ENCODE data around the gene FOXRED2.

The FOXRED2 gene

GRCh38 chr22:36514766-36515165 is 7.9 kb upstream of the FOXRED2 start:
- no peak for DNase-seq

DNA sequence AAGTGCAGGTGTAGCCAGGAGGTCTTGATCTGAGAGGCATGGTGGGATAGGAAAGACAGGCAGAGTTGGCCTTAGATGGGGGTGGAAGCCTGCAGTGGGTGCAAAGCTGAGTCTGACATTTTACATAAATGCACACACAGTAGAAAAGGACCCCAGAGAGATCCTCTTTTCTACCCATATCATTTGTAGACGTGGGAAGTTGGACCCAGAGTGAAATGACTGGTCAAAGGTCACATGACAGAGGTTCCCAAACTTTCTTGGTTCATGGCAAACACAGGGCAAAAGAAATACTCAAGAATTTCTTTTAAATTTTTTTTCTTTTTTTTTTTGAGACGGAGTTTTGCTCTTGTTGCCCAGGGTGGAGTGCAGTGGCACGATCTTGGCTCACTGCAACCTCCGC is 6.2 kb upstream of the FOXRED2 start:
- no peak for DNase-seq

GRCh38 chr22:36512333-36512732 is 5.5 kb upstream of the FOXRED2 start:
- DNase-seq, result no peak

DNA sequence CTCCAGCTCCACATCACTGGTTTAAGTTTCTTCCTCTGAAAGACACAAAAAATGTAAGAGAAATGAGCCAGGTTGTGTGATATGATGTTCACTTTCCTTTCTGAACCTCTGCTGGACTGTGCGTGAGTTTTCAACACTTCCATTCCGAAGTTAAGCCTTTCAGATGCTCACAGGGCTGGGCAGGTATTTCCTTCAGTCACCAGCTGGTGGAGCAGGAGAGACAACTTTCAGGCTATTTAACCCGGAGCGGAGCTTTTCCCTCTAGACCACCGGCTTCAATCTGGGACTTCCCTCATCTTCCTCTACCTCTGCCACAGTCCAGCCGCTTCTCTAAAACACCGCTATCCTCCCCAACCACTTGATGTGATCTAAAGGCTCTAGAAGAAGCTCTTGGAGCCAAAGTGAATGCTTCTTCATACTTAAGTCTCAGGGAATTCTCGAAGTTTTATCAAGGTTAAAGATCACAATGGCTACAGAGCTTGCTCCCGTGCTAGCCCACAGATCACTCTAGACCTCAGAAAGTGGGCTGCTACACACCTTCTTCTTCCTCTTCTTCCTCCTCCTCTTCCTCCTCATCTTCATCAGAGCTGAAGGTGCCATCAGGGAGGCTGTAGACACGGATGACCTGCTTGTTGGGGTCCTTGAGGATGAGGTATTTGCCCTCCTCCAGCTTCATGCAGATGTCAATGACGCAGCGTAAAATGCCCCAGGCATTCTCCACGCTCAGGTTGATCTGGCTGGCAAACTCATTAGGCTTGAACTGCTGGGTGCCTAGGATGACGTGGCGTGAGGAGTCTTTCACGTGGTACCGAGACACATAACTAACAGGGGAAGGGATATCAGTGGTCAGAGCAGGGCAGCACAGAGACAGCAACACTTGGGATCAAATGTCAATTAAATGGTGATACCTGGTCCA is 4.4 kb upstream of the FOXRED2 start:
- peak; percentile 86 for DNase-seq

GRCh38 chr22:36510384-36510783 is 3.5 kb upstream of the FOXRED2 start:
- no peak for DNase-seq

- DNase-seq, result no peak
These were observed 724 bp upstream of the FOXRED2 start for GRCh38 chr22:36507518-36508010.

GRCh38 chr22:36505998-36506635 is 723 bp downstream of the FOXRED2 start:
- no peak for DNase-seq

DNA sequence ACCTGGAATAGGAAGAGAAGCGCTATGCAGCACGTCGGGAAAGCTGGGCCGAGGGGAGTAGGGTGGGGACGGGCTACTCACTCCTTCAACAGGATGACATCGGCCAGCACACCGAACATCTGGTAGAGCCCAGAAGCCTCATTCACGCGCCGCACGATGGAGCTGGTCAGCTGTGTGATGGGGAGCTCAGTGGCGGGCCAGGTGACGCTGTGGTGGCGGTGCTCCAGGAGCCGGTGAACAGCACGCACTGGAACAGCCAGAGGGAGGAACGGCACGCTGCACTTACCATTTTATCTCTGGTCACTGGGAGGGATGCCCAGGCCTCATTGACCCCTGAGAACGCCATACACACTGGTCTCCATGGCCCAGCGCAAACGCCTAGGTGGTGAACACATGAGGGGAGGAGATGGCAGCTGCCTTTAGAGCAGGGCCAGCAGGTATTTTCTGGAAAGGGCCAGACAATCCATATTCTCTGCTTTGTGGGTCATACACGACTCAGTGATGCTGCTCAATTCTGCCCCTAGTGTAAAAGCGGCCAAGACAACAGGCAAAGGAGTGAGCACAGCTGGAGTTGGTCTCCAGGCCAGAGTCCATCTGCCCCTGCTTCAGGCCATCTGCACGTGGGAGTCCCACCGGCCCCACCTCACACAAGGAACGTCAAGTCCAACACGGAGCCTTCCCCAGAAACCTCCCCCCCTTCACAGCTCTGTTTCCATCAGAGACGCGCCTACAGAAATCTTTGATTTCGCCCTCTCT is 8.8 kb downstream of the FOXRED2 start:
- DNase-seq, result no peak

GRCh38 chr22:36493690-36494110 is 13.1 kb downstream of the FOXRED2 start:
- DNase-seq, result no peak

DNA sequence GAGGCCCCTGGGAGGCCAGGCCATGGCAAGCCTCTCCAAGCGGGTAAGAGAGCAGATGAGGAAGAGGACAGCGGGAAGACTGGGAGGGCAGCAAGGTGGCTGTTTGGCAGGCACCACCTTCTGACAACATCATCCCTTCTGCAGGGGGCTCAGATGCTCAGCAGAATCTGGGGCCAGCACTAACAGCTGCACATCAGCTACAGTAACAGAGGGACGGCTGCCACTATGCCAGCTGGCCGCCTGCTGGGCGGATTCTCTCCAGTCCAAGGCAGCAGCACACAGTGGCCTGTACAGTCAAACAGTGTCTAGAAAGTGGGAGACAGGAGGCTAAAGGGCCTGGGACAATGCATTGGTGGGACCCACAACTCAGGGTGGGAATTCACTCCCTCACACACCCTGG is 14.7 kb downstream of the FOXRED2 start:
- DNase-seq, result no peak

DNA sequence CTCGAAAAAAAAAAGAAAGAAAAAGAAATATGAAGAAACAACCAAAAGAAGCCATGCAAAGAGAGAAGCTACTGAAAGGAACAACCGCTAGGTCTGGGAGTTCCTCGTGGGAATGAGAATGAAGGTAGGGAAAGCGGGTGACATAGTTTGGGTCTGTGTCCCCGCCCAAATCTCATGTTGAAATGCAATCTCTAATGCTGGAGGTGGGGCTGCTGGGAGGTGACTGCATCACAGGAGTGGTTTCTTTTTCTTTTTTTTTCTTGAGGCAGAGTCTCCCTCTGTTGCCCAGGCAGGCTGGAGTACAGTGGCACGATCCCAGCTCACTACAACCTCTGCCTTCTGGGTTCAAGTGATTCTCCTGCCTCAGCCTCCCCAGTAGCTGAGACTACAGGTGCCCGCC is 15.7 kb downstream of the FOXRED2 start:
- DNase-seq, result no peak

DNA sequence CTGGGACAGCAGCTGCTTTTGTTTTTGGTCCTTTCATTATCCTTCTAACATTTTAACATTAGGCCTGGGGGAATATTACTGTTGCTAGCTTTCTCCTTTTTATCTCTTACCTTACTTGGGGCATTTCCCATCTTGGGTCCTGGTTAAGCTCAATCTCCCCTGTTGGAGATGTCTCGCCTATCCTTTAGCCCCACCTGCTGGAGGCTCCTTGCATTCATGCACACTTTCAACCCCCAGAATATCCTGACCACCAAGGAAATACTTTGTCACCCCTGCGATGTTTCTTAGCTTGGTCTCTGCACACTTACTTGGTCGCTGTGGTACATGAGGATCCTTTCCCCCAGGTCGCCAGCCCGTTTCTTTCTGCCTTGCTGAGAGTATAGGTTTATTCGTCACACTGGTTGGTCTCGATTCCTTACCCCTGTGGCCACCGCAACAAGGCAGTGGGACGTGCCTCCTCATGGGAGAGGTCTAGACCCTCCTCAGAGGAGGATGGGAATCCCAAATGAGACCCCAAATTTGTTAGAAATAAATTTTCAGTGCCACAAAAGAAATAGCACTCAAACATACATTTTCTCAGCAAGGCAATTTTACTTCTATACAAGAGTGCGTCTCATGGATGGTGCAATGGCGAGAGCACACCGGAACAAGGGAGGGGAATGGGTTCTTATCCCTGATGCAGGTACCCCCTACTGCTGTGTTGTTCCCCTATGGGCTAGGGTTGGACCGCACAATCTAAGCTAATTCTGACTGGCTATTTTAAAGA is 20.0 kb downstream of the FOXRED2 start:
- DNase-seq, result no peak

GRCh38 chr22:36481393-36482168 is 25.3 kb downstream of the FOXRED2 start, which contains the start of gene TXN2:
TSS of gene TXN2 (minus strand) at chr22:36481640. CDS start at chr22:36480837, 803 bp downstream.
- peak; percentile 91 for DNase-seq

DNA sequence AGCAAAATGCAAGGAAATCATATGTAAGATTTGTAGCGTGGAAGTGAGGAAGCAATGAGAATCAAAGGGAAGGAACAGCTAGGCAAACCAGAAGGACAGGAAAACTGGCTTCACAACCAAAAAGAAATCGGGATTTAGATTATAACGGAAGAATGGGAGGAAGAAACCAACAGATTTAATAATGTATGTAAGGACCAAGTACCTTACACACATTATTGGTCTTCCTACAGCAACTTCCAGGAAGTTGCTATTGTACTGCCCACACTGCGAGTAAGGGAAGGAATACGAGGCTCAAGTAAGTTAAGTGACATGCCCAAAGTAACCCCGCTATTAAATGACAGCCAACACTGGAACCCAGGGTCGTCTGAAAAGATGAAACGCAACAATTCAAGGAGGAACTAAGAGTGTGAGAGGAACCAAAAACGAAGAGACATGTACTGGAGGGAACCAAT is 25.9 kb downstream of the FOXRED2 start:
- DNase-seq, result no peak

- no peak for DNase-seq
These were observed 27.9 kb downstream of the FOXRED2 start for GRCh38 chr22:36478966-36479365.

DNA sequence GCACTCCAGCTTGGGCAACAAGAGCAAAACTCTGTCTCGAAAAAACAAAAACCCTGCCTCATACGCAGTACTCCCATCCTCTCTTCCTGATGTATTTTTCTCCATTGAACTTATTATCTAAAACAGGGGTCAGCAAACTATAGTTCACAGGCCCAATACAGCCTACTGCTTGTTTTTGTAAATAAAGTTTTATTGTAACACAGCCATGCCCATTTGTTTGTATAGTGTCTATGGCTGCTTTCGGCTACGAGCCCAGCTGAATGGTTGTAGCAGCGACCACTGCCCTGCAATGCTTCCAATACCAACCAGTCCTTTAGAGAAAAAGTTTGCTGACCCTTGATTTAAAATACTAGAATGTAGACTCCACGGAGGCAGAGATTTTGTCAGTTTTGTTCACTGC is 31.5 kb downstream of the FOXRED2 start:
- DNase-seq, result no peak

GRCh38 chr22:36472689-36473088 is 34.2 kb downstream of the FOXRED2 start:
- no peak for DNase-seq

- no peak for DNase-seq
These were observed 35.5 kb downstream of the FOXRED2 start for GRCh38 chr22:36471341-36471821.

DNA sequence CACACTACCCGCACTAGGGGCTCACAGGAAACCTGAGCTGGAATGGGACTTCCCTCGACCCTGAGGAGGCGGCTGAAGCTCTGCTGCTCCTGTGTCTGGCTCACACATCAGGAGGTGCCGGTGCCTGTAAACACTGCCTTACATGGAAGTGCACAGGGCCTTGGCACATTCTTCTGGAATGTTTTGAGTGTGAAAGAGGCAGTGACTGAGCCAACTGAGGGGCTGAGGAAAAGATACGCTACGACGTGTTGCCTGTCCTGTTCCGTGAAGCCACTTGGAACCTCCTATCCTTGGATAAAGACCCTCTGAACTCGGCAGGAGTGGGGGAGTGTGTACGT is 35.9 kb downstream of the FOXRED2 start:
- DNase-seq, result no peak

GRCh38 chr22:36470162-36470993 is 36.5 kb downstream of the FOXRED2 start:
- peak; percentile 78 for DNase-seq
